ENCODE results near the gene SNX21.
"Not testable (repeated sequence)": the region's sequence is repeated elsewhere in the genome, so short reads cannot be mapped to it uniquely, and the experiment has no call there.

SNX21 gene

DNA sequence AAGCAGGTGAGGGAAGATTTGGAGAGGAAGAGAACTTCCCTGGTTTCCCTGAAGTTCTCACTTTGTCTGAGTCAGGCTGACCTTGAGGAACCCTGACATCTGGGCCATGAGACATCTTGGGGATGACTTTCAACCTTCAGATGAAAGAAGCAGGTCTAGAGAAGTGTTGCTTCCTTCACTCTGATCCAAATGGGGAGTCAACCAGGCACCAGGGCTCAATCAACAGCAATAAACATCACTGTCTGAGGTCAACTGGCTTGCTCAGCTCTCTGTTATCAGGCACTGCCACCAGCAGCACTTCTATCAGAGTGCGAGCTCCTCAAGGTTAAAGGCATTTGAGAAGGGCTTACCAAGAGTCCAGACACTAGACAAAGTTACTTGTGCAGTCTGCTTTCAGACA is 17.3 kb downstream of the SNX21 start:
- no peak for DNase-seq (ENCODE audit: low read depth)

DNA sequence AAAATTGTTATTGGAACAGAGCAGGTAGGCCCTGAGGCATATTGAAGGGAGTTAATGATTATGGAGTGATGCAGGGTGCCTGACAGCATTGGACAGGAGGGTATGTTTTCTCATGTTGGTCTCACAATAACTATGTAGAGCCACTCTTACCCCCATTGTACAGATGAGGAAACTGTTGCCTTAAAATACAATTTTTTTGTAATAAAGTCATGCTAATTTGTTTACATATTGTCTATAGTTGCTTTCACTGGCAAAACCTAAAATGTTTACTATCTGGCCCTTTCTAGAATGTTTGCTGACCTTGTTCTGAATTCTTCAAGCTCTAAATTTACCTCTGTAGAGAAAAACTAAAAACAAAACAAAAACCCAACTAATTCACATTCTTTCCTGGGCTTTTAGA is 17.9 kb downstream of the SNX21 start:
- no peak for DNase-seq (ENCODE audit: low read depth)

GRCh38 chr20:45852326-45852725 is 18.7 kb downstream of the SNX21 start:
- DNase-seq (ENCODE audit: low read depth) = no peak

GRCh38 chr20:45853484-45853883 is 19.9 kb downstream of the SNX21 start:
- DNase-seq (ENCODE audit: low read depth) = no peak

- DNase-seq (ENCODE audit: low read depth) = peak; percentile 100
These were observed 23.7 kb downstream of the SNX21 start, which contains the start of the genes ACOT8 and ZSWIM3 for GRCh38 chr20:45857114-45857881. TSS of gene ACOT8 (minus strand) at chr20:45857392. CDS start at chr20:45857315, 77 bp downstream. TSS of gene ZSWIM3 (plus strand) at chr20:45857614. CDS start at chr20:45857826, 212 bp downstream.

- DNase-seq (ENCODE audit: low read depth) = peak; percentile 24
These were observed 24.2 kb downstream of the SNX21 start for GRCh38 chr20:45857882-45858216.

DNA sequence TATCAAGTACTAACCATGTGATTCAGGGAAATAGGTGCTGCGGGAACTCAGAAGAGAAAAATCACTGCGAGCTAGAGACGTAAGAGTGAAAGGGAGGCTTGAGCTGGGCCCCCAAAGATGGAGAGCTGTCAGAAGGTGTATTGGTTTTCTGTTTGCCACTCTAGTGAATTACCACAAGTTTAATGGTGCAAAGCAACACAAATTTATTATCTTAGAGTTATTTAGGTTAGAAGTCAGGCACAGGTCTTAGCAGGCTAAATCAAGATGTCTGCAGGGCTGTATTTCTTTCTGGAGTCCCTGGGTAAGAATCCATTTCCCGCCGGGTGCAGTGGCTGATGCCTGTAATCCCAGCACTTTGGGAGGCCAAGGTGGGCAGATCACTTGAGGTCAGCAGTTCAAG is 26.3 kb downstream of the SNX21 start:
- no peak for DNase-seq (ENCODE audit: low read depth)

DNA sequence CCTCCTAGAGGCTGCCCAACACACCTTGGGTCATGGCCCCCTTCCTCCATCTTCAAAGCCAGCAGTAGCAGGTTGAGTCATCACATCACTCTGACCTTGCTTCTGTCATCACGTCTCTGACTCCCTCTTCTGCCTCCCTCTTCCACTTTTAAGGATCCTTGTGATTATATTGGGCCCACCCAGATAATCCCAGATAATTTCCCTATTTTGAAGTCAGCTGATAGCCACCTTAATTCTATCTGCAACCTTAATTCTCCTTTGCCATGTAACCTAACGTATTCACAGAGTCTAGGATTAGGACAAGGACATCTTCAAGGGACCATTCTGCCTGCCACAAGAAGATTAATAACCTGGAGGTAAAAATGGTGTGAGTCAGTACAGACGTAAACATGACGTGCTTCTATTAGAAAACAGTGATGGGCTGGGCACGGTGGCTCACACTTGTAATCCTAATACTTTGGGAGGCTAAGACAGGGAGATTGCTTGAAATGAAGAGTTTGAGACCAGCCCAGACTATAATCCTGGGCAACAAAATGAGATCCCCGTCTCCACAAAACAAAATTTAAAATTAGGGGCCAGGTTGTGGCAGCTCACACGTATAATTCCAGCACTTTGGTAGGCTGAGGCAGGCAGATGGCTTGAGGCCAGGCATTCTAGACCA is 27.1 kb downstream of the SNX21 start:
- DNase-seq (ENCODE audit: low read depth) = peak; percentile 42

DNA sequence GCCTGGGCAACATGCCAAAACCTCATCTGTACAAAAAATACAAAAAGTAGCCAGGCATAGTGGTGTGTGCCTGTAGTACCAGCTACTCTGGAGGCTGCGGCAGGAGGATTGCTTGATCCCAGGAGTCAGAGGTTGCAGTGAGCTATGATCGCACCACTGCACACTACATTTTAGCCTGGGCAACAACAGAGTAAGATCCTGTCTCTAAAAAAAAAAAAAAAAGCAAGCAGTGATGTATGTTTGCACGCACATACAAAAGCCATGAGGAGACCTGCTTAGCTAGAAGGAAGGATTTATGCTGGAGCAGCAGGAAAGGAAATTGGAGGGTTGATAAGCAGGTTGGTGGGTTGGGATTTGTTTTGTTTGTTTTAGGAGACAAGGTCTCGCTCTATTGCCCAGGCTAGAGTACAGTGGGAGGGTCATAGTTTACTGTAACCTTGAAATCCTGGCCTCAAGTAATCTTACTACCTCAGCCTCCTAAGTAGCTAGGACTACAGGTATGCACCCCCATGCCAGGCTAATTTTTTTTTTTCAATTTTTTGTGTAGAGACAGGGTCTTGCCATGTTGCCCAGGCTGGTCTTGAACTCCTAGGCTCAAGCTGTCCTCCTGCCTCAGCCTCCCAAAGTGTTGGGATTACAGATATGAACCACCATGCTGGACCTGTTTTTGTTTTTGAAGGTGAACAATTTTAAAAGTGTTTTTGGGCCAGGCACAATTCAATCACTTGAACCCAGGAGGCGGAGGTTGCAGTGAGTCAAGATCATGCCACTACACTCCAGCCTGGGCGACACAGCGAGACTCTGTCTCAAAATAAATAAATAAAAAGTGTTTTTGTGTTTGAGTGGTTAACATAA is 27.8 kb downstream of the SNX21 start:
- DNase-seq (ENCODE audit: low read depth) = no peak

GRCh38 chr20:45863543-45864470 is 30.2 kb downstream of the SNX21 start:
- DNase-seq (ENCODE audit: low read depth) = no peak

DNA sequence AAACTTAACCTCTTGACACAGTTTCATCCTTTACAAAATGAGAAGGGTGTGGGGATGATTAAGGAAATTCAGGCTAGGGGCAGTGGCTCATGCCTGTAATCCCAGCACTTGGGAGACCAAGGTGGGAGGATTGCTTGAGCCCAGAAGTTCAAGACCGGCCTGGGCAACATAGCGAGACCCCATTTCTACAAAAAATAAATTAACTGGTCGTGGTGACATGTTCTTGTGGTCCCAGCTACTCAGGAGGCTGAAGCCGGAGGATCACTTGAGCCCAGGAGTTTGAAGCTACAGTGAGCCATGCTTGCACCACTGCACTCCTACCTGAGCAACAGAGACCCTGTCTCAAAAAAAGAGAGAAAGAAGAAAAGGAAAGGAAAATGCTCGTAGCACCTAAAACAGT is 32.9 kb downstream of the SNX21 start:
- DNase-seq (ENCODE audit: low read depth) = no peak

- DNase-seq (ENCODE audit: low read depth) = no peak
These were observed 33.7 kb downstream of the SNX21 start for GRCh38 chr20:45867136-45867818.

GRCh38 chr20:45867819-45868176 is 34.2 kb downstream of the SNX21 start:
- peak; percentile 73 for DNase-seq (ENCODE audit: low read depth)

DNA sequence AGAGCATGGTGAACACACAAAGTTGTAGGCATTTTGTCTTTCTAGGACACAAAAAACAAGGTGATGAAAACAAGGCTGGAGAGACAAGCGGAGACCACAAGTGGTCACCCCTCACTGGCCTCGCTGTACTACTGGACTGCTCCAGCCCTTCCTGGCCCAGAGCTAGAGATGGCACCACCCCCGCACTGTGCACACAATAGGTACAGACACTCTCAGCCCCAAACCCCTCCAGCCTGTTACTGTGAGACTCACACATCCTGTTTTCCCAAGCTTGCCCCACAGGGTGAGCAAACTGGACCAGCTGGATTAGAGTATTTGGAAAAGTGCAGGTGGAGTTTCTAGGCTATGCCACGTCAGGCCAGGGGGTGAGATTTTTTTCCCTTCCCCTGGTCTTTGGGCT is 39.0 kb downstream of the SNX21 start:
- DNase-seq (ENCODE audit: low read depth) = no peak

GRCh38 chr20:45873409-45874103 is 40.0 kb downstream of the SNX21 start:
- no peak for DNase-seq (ENCODE audit: low read depth)

- not testable (repeated sequence) for DNase-seq (ENCODE audit: low read depth)
These were observed 40.5 kb downstream of the SNX21 start for GRCh38 chr20:45874104-45874481.

DNA sequence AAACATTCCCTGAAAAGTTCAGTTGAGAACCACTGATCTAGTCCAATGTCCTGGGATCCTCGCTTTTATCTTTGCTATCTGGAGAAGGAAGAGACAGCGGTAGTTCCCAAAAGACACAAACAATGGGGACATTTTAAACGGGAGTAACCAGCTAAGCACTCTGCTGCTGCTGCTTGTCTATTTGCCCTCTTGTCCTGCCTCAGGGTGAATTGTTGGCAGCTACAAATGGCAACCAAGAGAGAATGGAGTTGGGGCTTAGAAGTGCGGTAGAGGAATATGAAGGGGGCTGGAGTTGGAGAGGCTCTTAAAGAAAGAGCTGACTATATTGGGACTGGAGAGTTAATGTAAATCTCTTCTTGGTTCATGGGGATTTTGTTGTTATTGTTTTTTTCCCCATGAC is 41.0 kb downstream of the SNX21 start:
- no peak for DNase-seq (ENCODE audit: low read depth)

DNA sequence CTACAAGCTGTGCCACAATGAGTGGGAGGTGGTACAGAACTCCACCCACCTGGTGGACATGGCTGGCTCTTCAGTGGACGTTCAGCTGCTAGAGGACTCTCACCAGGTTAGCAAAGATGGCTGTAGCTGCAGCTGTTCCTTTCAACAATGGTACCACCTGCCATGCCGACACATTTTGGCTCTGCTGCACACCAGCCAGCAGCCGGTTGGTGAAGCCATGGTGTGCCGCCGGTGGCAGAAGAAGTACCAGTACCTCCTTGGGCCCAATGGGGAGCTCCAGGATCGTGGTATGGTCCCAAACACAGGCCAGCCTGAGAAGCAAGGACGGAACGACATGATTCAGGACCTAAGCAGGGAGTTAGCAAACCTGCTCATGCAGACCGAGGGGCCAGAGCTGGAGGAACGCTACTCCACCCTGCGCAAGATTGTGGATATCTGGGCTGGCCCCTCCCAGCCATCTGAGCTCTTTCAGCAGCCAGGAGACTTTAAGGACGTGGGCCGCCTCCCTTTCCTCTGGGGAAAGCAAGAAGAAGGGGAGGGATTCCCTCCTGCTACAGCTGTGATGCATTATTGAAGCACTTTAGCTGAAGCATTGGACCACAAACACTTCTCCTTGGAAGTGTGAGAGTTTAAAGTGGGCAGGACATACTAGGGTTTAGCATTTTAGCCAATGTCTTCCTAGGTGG is 44.6 kb downstream of the SNX21 start:
- DNase-seq (ENCODE audit: low read depth) = no peak

DNA sequence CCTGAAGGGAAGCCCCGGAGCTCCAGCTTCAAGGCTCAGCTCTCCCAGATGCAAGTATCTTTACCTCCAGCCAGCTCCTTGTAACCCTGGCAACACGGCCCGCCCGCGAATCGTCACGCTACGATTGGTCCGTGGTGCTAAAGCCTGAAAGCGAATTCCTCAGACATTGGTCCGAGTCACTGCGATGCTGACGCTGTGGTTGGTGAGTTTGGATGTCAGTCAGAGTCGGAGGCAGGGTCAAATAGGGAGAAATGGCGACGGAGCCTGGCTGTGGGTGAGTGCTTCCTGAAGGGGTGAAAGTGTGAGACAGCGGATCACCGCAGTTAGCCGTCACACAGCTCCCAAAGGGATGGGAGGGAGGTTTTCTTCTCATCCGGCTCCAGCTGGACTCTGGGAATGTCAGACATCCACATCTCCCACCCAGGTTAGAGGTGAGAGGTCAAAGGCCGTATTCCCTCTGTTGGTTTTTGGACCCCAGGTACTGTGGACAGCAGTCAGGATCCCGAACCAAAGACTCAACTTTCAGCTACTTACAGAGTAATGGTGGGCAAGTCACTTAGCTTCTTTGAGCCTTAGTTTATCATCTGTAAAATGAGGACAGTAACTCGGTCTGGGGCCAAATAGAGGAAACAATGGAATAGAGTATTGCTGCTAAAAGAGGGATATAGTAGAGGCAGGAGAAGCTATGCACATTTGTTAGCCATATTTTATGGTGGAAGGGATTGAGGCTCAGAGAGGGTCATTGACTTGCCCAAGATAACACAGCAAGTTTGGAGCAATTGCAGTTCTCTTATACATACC is 47.6 kb downstream of the SNX21 start, which contains the start of gene ZSWIM1:
TSS of gene ZSWIM1 (plus strand) at position 240 of the 801 bp plus-strand sequence. CDS start 1,366 bp downstream, outside the sequence.
- DNase-seq (ENCODE audit: low read depth) = peak; percentile 98
